Right lobe of liver (tissue), 4 donors: Measurements from ENCODE around the gene ADGRV1.

ENCODE experiments used
- POLR2A ChIP-seq: fragments of 450-650 bp; IDR thresholded peaks from one replicate; pipeline ENCODE4 v1.6.1; 2017; ENCODE audit warnings: antibody characterized with exemption, mild to moderate bottlenecking
- TF ChIP-seq, protein P1 (sequence below), 4 donors: fragments of 200-600 bp in 3 of 4; fragments of 450-650 bp in 1 of 4; IDR thresholded peaks; one replicate each; pipeline versions ENCODE4 v1.5.1 to v1.8.0; 2016 to 2022; ENCODE audit warnings: antibody characterized with exemption in 4 of 4, mild to moderate bottlenecking in 2 of 4
- donor health status: DM: no; HTN: no; CAD: no.
- donor health status: DM: no; HTN: no; CAD: no.
- donor health status: DM: no; HTN: yes; CAD: no.

DNA sequence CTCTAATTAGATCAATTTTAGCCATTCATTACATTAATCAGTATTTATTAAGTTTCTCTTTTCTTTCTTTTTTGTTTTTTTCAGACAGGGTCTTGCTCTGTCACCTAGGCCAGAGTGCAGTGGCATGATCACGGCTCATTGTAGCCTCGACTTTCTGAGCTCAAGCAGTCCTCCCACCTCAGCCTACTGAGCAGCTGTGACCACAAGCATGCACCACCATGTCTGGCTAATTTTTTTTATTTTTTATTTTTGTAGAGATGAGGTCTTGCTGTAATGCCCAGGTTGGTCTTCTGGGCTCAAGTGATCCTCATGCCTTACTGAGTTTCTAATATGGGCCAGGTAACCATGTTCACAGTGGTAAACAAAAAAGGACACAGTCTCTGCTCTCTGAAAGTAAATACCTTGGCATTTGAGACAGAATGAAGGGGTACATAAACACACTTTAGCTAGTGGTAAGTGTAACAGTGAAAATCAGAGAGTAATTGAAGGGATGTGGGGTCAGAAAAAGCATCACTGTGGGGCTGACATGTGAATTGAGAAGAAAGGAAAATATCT lies 336.3 kb downstream of the ADGRV1 start:
- TF ChIP-seq, protein P1, sequence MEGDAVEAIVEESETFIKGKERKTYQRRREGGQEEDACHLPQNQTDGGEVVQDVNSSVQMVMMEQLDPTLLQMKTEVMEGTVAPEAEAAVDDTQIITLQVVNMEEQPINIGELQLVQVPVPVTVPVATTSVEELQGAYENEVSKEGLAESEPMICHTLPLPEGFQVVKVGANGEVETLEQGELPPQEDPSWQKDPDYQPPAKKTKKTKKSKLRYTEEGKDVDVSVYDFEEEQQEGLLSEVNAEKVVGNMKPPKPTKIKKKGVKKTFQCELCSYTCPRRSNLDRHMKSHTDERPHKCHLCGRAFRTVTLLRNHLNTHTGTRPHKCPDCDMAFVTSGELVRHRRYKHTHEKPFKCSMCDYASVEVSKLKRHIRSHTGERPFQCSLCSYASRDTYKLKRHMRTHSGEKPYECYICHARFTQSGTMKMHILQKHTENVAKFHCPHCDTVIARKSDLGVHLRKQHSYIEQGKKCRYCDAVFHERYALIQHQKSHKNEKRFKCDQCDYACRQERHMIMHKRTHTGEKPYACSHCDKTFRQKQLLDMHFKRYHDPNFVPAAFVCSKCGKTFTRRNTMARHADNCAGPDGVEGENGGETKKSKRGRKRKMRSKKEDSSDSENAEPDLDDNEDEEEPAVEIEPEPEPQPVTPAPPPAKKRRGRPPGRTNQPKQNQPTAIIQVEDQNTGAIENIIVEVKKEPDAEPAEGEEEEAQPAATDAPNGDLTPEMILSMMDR (IDR thresholded peaks at IDR 0.05) = no peak
- TF ChIP-seq POLR2A = no peak
